ENCODE data around the gene ARRB2.

DNA sequence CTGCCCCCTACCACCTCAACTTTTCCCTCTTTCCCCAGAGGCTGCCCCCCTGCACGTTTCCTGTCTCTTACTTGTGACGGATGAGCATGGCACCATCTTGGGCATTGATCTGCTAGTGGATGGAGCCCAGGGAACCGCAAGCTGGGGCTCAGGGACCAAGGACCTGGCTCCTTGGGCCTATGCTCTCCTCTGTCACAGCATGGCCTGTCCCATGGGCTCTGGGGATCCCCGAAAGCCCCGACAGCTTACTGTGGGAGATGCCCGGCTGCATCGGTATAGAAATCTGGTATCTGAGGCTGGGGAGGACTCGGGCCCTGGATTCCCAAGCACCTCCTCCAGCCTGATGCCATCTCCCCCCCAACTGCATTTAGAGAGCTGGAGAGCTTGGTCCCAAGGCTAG lies 31.1 kb downstream of the ARRB2 start:
- no peak for TF ChIP-seq POLR2AphosphoS5 (IDR thresholded peaks at IDR 0.05)
- no peak for TF ChIP-seq POLR2A (IDR thresholded peaks at IDR 0.05)
